OCI-LY7 (cell line): ENCODE measurements around the gene RPS6KA2.

Experiments
- CTCF ChIP-seq: fragments of 200-600 bp; sonication (generic); conservative IDR thresholded peaks from 2 replicates; pipeline ENCODE4 v1.5.1; 2014; ENCODE audit warnings: mild to moderate bottlenecking, antibody characterized with exemption, low read length, moderate library complexity, mixed read lengths
- EZH2phosphoT487 ChIP-seq: fragments of 200-600 bp; sonication (generic); IDR thresholded peaks from 2 replicates; pipeline ENCODE4 v1.6.1; 2018; ENCODE audit warnings: low read depth, borderline replicate concordance, mild to moderate bottlenecking, mixed run types, antibody characterized with exemption, low read length, moderate library complexity, mixed read lengths

GRCh38 chr6:166657531-166657930, 30.5 kb upstream of the RPS6KA2 start:
- TF ChIP-seq CTCF: no peak
- no peak for TF ChIP-seq EZH2phosphoT487
